Stimulated activated CD8-positive, alpha-beta memory T cell treated with anti-CD3 and anti-CD28 coated beads, Interleukin-12 subunit alpha, Interleukin-12 subunit beta, amount 100 ng/mL, for 24 hours (primary cell): ENCODE results near the gene SMG6.
"Not testable (repeated sequence)": the region's sequence is repeated elsewhere in the genome, so short reads cannot be mapped to it uniquely, and the experiment has no call there.

Source experiments
- DNase-seq: peaks from one replicate; pipeline ENCODE4 v3.0.0-alpha.2; 2020; ENCODE audit errors: extremely low read depth

SMG6 gene

GRCh38 chr17:2028234-2028614, 275.4 kb downstream of the SMG6 start:
- no peak for DNase-seq

- no peak for DNase-seq
Measured at GRCh38 chr17:2027528-2028233, 275.9 kb downstream of the SMG6 start.

- no peak for DNase-seq
Measured at GRCh38 chr17:2025622-2026309, 277.8 kb downstream of the SMG6 start.

- DNase-seq = no peak
Measured at GRCh38 chr17:2025220-2025621, 278.4 kb downstream of the SMG6 start, which contains the start of gene RTN4RL1. Gene RTN4RL1 (minus strand): TSS chr17:2025334. CDS start chr17:2024865, 469 bp downstream.

- no peak for DNase-seq
Measured at GRCh38 chr17:2024572-2025219, 278.9 kb downstream of the SMG6 start.

- DNase-seq = no peak
Measured at GRCh38 chr17:2023692-2024571, 279.7 kb downstream of the SMG6 start.

GRCh38 chr17:2023256-2023655, 280.3 kb downstream of the SMG6 start:
- no peak for DNase-seq

- no peak for DNase-seq
Measured at GRCh38 chr17:2022647-2023240, 280.8 kb downstream of the SMG6 start.

GRCh38 chr17:2020721-2021120, 282.9 kb downstream of the SMG6 start:
- DNase-seq = no peak

- no peak for DNase-seq
Measured at GRCh38 chr17:2019723-2020122, 283.9 kb downstream of the SMG6 start.

- no peak for DNase-seq
Measured at GRCh38 chr17:2018716-2019510, 284.7 kb downstream of the SMG6 start.

- no peak for DNase-seq
Measured at GRCh38 chr17:2017274-2017941, 286.2 kb downstream of the SMG6 start.

GRCh38 chr17:2016494-2016893, 287.1 kb downstream of the SMG6 start:
- DNase-seq = no peak

GRCh38 chr17:2015314-2015713, 288.3 kb downstream of the SMG6 start:
- DNase-seq = no peak

- no peak for DNase-seq
Measured at GRCh38 chr17:2013994-2014317, 289.6 kb downstream of the SMG6 start.

- not testable (repeated sequence) for DNase-seq
Measured at GRCh38 chr17:2013220-2013993, 290.2 kb downstream of the SMG6 start.

- no peak for DNase-seq
Measured at GRCh38 chr17:2012499-2012898, 291.1 kb downstream of the SMG6 start.

GRCh38 chr17:2011411-2012371, 291.9 kb downstream of the SMG6 start:
- DNase-seq = no peak
